HG03064 (cell line): ENCODE data around the gene SAYSD1.

Source experiments
- ATAC-seq: cut with Tn5 transposase; IDR thresholded peaks from one replicate; pipeline ENCODE4 v1.9.1; 2021; ENCODE audit warnings: low read depth; ENCODE audit not compliant: unreplicated experiment

SAYSD1 gene

GRCh38 chr6:39108041-39108839, 6.7 kb downstream of the SAYSD1 start:
- ATAC-seq: no peak

GRCh38 chr6:39107641-39108040, 7.3 kb downstream of the SAYSD1 start:
- no peak for ATAC-seq

GRCh38 chr6:39107034-39107433, 8.0 kb downstream of the SAYSD1 start:
- ATAC-seq: no peak

GRCh38 chr6:39104528-39104927, 10.5 kb downstream of the SAYSD1 start:
- no peak for ATAC-seq

GRCh38 chr6:39102821-39103136, 12.2 kb downstream of the SAYSD1 start:
- peak; percentile 72 for ATAC-seq

- peak; percentile 56 for ATAC-seq
Observed at GRCh38 chr6:39102071-39102820, 12.7 kb downstream of the SAYSD1 start.

- ATAC-seq: no peak
Observed at GRCh38 chr6:39100358-39100757, 14.6 kb downstream of the SAYSD1 start.

GRCh38 chr6:39095578-39095977, 19.4 kb downstream of the SAYSD1 start:
- ATAC-seq: no peak

- ATAC-seq: no peak
Observed at GRCh38 chr6:39093149-39093708, 21.8 kb downstream of the SAYSD1 start.

GRCh38 chr6:39092124-39092523, 22.9 kb downstream of the SAYSD1 start:
- ATAC-seq: no peak

GRCh38 chr6:39091220-39091619, 23.8 kb downstream of the SAYSD1 start:
- ATAC-seq: no peak

- no peak for ATAC-seq
Observed at GRCh38 chr6:39090036-39090435, 24.9 kb downstream of the SAYSD1 start.

- ATAC-seq: no peak
Observed at GRCh38 chr6:39088331-39088730, 26.7 kb downstream of the SAYSD1 start.

GRCh38 chr6:39087197-39087596, 27.8 kb downstream of the SAYSD1 start:
- no peak for ATAC-seq

- no peak for ATAC-seq
Observed at GRCh38 chr6:39086711-39087110, 28.3 kb downstream of the SAYSD1 start.

- ATAC-seq: peak; percentile 56
Observed at GRCh38 chr6:39086294-39086693, 28.7 kb downstream of the SAYSD1 start.

- no peak for ATAC-seq
Observed at GRCh38 chr6:39085129-39085797, 29.7 kb downstream of the SAYSD1 start.

GRCh38 chr6:39084506-39084905, 30.5 kb downstream of the SAYSD1 start:
- ATAC-seq: no peak

- ATAC-seq: no peak
Observed at GRCh38 chr6:39083231-39083634, 31.8 kb downstream of the SAYSD1 start.

GRCh38 chr6:39082310-39082709, 32.7 kb downstream of the SAYSD1 start:
- ATAC-seq: no peak

- no peak for ATAC-seq
Observed at GRCh38 chr6:39080246-39080875, 34.6 kb downstream of the SAYSD1 start.
